Islet of Langerhans (tissue), 1 donor: Measurements from ENCODE around the gene TNFRSF8.

Source experiments
- FAIRE-seq: peaks from one replicate; lab custom pipeline; 2011; peaks lifted over from hg19 to GRCh38; lab: Jason Lieb, UNC

Gene TNFRSF8

DNA sequence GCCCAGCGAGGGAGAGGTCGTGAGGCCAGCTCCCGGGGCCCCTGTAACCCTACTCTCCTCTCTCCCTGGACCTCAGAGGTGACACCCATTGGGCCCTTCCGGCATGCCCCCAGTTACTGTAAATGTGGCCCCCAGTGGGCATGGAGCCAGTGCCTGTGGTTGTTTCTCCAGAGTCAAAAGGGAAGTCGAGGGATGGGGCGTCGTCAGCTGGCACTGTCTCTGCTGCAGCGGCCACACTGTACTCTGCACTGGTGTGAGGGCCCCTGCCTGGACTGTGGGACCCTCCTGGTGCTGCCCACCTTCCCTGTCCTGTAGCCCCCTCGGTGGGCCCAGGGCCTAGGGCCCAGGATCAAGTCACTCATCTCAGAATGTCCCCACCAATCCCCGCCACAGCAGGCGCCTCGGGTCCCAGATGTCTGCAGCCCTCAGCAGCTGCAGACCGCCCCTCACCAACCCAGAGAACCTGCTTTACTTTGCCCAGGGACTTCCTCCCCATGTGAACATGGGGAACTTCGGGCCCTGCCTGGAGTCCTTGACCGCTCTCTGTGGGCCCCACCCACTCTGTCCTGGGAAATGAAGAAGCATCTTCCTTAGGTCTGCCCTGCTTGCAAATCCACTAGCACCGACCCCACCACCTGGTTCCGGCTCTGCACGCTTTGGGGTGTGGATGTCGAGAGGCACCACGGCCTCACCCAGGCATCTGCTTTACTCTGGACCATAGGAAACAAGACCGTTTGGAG lies 80.0 kb downstream of the TNFRSF8 start:
- no peak for FAIRE-seq

GRCh38 chr1:12143631-12144155 lies 80.6 kb downstream of the TNFRSF8 start:
- FAIRE-seq, result no peak

GRCh38 chr1:12144236-12144635 lies 81.1 kb downstream of the TNFRSF8 start:
- FAIRE-seq, result no peak

- FAIRE-seq, result no peak
Measured at GRCh38 chr1:12144969-12145368, 81.9 kb downstream of the TNFRSF8 start.

DNA sequence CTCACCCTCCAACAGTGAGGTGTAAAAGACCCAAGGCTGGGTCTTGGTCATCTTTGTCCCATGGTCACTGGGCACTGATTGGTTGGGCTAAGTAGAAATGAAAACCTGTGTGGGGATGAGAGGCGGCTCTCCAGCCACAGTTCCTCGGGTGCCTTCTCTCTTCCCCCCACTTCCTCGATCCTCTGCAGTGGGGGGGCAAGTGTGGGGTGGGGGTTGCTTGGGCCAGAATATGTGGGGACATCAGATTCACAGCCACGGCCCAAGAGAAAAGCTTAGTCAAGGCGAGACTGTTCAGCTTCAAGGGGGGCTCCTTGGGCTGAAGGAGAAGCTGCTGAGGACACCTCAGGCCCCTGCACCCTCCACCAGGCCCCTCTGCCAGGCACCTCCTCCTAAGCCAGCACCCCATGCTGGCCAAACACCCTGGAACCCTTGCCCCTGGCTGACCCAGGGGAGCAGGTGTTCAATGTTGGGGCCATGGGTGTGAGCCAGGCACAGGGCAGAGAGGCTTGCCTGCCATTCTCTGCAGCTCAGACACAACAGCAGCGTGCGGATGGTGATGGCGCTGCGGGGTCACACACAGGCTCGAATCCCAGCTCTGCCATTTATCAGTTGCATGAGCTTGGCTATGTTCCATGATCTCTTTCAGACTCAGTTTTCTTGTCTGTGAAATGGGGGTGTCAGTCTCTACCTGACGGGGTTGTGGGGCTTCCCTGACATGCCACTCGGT lies 82.7 kb downstream of the TNFRSF8 start:
- FAIRE-seq, result no peak

DNA sequence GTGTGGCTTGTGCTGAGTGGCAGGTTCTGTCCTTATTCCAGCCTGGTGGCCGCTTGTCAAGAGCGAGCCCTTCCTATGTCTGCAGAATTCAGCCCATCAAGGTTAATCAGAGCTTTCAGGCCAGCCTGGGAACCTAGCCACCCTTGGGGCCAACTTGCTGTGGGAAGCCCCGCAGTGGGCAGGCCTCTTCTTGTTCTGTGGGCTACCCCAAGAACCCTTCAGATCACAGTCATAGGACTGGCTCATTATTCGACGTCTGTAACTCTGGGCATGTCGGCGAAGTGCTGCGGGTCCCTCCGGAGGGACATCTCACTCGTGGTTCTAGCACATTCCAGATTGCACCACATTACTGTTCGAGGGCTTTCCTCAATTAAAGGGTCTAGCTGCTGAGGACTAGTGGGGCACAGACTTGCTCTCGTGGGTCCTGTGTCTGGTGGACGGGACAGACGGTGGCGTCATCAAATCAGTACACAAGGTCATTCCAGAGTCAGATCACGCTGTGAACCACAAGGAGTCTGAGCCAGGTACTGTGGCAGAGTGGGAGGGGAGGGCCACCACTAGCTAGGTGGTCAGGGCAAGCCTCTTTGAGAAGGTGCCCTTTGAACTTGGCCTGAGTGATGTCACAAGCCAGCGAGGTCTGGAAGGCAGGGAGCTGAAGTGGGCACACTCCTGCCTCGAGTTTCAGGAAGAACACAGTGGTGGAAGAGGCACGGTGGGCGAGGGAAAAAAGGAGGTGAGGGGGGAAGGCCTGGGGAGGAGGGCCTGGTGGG lies 83.4 kb downstream of the TNFRSF8 start:
- no peak for FAIRE-seq

DNA sequence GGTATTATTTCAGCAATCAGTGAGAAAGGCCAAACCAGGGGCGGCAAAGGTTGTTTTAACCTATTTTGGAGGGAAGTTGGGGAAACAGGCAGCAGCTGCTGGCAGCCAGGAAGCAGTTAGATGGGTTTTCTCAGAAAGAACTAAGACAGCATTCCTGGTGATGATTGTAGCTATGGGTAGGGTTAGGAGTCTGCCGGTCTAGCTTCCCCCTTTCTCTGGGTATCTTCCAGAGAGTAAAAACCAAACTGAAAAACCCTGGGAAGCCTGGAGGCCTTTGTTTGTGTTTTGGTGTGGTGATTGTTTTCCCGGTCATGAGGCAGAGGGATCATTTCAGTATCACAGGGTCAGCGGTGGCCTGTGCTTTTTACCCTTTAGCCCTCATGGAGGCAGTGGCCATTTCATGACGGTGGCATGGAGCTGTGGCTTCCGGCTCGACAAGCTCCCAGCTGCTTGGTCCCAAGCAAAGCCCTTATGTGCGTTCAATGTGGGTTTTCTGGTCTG lies 84.1 kb downstream of the TNFRSF8 start:
- FAIRE-seq, result no peak

- FAIRE-seq, result no peak
Measured at GRCh38 chr1:12148160-12148957, 85.3 kb downstream of the TNFRSF8 start.

GRCh38 chr1:12148958-12149790 lies 86.1 kb downstream of the TNFRSF8 start:
- FAIRE-seq, result no peak

DNA sequence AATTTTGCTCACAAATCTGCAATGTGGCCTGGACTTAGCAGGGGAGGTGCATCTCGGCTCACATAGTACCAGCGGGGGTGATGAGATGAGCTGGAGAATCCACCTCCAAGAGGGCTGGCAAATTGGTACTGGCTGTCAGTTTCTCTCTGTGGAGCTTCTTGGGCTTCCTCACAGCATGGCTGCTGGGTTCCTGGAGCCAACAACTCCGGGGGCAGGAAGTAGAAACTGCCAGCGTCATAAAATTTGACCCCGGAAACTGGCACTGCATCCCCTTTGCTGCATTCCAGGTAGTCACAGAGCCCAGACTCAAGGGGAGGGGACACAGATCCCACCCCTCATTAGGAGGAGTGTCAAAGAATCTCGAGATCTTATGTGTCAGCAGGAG lies 86.7 kb downstream of the TNFRSF8 start:
- FAIRE-seq, result no peak

DNA sequence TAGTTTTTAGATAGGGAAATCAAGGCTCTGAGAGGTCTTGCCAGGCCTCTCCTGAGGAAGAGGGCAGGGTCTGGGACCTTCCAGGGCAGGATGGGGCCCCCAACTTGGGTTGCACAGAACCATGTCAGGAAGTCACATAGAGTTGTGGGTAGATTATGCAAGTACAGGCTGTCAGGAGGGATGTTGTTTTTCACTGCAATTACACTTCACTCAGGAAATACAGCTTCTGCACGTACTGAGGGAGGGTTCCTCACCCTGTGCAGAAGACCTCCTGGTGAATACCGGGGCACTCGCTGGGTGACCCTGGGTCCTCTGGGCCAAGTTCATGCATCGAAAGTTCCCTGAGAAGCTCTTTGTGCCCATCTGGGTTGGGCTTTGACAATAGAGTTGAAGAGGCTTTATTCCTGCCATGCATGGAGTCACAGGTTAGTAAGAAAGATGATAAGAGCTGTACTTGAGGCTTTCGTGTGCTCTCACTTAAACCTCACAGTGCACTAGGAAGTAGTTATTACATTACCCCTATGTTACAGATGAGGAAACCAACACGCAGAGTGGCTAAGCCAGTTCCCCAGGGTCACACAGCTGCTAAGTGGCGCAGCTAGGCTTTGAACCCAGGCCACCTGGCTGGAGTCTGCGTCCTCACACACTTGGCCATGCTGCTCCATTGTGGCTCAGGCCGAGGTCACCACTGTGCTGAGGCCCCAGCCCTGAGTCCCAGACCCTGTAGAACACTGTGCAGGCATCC lies 87.5 kb downstream of the TNFRSF8 start:
- no peak for FAIRE-seq

DNA sequence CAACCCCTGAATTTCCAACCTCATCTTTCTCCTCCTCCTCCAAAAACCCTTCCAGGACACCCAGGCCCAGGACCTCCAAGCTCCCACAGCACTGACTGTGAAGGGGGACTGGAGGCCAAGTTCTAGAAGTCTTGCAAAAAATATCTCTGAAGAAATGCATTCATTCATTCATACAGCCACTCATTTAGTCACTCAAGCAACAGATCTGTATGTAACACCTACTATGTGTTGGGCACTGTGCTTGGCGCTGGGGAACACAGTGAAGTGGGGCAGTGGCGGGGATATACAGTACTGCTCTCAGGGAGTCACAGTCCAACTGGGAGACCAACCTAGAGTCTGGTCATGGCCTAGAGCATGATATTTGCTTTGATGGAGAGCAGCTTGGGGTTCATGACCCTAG lies 88.4 kb downstream of the TNFRSF8 start:
- no peak for FAIRE-seq

GRCh38 chr1:12152113-12152891 lies 89.2 kb downstream of the TNFRSF8 start:
- FAIRE-seq, result no peak

DNA sequence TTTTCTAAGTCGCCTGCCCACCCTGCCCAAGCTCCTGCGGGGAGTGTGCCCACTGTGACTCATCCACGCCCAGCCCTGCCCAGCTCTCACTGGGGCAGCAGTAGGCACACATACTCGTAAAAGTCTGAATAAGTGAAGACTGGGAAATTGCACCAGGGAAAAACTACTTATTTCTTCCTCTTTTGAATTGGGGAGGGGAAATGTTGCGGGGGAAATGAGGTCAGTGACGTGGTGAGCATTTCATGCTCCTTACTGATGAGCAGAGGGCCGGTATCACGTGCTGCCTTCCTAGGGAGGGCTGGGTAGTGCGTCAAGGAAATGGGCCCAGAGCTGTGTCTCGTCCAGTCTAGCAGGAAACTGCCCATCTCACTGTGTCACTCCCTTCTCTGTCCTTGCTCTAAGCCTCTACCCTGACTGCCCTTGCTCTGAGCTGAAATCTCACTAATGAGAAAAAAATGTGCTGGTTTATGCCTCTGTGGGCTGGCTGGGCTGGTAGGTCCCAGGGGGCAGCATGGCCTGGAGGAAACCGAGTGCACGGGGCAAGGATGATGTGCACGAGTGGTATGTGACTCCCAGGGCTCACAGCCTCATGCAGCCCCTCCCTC lies 90.2 kb downstream of the TNFRSF8 start:
- FAIRE-seq, result no peak

DNA sequence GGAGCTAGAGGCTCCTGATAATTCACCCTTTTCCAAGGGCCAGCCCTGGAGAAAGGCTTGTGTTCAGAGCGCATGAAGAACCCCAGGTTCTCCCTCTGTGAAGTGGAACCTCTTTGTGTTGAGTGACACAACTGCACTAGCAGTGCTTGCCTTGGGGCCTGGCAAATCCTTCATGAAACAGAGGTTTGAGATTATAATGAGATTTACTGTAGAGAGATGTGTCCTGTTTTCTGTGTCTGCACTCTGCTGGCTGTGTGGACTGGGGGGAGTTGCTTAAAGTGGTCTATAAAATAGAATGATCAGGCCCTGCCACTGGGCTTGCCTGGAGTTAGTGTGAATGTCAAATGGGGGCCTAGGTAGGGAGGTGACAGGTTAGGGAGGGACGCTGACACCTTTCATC lies 92.2 kb downstream of the TNFRSF8 start:
- no peak for FAIRE-seq

DNA sequence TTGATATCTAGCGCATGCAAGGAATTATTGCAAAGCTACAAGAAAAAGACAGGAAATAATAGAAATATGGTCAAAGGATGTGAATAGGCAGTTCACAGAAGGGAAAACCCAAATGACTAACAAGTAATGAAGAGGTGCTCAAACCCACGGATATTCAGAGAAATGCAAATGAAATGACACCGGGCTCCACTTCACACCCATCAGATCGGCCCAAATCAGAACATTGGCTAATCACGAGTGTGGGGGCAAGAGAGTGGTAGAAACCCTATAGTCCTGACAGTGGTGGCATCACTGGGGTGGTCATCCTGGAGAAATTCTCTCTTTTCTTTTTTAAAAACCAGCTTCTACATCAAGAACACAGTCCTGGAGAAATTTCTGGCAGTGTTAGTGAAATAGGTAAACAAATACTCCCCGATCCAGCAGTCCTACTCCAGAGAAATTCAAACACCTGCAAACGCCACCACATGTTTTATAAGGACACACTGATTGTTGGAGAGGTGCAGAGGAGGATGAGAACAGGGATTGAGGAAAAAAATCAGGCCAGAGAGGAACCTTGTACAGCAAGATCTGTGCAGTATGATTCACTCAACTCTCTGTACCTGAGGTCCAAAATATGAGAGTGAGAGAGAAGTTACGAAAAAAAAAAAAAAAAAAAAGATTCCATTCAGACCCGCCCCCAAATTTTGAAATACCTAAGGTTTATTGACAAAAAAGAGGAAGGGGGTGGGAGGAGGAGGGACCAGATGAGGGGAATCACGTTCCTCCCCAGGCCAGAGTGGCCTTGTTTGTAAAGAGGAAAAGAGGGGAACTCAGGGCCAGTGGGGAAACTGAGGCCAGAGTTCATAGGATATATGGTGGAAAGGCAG lies 94.5 kb downstream of the TNFRSF8 start:
- FAIRE-seq, result no peak

- no peak for FAIRE-seq
Measured at GRCh38 chr1:12158357-12159092, 95.4 kb downstream of the TNFRSF8 start.
